Measurements from ENCODE around the gene NFASC. TPM values are rescaled to one million over a fixed set of nuclear protein-coding genes. Genes with fewer than 3 reads are reported as not detected.

The NFASC gene
- total RNA-seq, 1 experiment from 2014 or later: 20.1 TPM

DNA sequence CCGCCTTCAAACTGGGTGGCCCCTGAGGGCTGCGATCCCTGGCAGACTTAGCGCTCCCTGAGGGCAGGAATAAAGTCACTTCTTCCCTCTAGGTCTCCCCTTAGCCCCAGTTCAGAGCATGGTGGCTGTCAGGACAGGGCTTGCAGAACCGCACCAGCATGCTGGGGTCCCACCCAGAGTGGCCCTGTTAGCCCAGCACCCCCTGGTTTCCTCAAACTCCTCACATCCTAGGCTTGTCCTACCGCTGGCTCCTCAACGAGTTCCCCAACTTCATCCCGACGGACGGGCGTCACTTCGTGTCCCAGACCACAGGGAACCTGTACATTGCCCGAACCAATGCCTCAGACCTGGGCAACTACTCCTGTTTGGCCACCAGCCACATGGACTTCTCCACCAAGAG is 188.2 kb downstream of the NFASC start:
- H3K4me1 Mint-ChIP-seq: peaks cover 9% of the 10 kb centered on the region; the same call in 1 of the 2 replicates
- ATAC-seq: no peak
- DNase-seq (ENCODE audit: low spot score): no peak
- TF ChIP-seq NR1H2 (CRISPR knock-in tag; IDR thresholded peaks at IDR 0.05) (no peak), ZNF263 (CRISPR knock-in tag; IDR thresholded peaks at IDR 0.05; ENCODE audit: low read depth) (no peak), SP1 (CRISPR knock-in tag; conservative IDR thresholded peaks at IDR 0.05) (no peak)
- H3K4me3 Mint-ChIP-seq: no peak overlapping the region
- no peak overlapping the region for H3K27ac Mint-ChIP-seq
- no peaks in the 10 kb centered on the region for H3K36me3 Mint-ChIP-seq
- H3K9me3 Mint-ChIP-seq: no peaks in the 10 kb centered on the region
- no peaks in the 10 kb centered on the region for H3K27me3 Mint-ChIP-seq (ENCODE audit: low read depth)
- ChIA-PET CTCF (no interaction called here), POLR2A (no interaction called here)

DNA sequence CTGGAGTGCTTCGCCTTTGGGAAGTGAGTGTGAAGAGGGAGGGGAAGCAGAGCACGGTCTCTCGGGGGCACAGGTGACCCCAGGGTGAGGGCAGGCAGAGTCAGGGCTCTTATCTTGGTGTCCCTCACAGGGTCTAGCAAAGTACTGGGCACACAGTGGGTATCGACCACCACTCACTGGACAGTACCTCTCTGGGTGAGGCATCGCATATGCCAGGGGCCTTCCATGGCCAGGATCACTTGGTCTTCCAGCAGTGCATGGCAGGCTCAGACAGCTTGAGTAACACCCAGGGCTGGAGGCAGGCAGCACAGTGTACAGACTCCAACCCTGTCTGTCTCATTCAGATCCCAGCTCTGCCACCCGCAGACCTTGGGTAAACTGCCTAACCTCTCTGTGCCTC is 189.0 kb downstream of the NFASC start:
- H3K27ac Mint-ChIP-seq: no peak overlapping the region
- no peaks in the 10 kb centered on the region for H3K9me3 Mint-ChIP-seq
- CTCF ChIA-PET: interaction anchor here (4.2 kb wide), 1 partner anchor 11 kb away, joined by 64 read pairs; no protein-coding TSS in a partner anchor

DNA sequence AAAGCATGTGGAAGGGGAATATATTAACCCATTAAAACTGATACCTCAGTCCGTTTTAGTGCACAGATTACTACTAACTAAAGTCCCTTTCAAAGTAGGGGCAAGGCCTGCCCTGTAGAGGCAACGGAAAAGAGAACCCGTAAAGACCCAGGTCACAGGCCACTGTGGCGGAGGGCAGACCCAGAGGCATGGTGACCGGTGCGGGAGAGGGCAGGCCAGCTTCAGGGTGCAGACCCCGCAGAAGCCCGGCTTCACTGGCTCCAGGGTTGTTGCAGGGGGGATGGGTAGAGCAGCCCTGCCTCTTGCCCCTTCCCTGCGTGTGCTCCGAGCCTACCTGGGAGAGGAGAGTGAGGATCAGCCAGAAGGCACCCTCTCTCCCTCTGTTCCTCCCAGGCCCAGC is 190.1 kb downstream of the NFASC start:
- Mint-ChIP-seq H3K4me1 (peaks cover 9% of the 10 kb centered on the region; the same call in 1 of the 2 replicates), H3K27ac (no peak overlapping the region), H3K27me3 (ENCODE audit: low read depth) (no peaks in the 10 kb centered on the region), H3K36me3 (no peaks in the 10 kb centered on the region), H3K9me3 (no peaks in the 10 kb centered on the region), H3K4me3 (no peak overlapping the region)
- ChIA-PET POLR2A (interaction anchor here (1.2 kb wide), 1 partner anchor 72 kb away, joined by 8 read pairs; no protein-coding TSS in a partner anchor), CTCF (interaction anchor here (0.8 to 4.7 kb wide), 32 partner anchors 8 to 662 kb away, joined by 3 to 648 read pairs (median 16); partner anchors contain the start of genes CNTN2 and NUAK2)
- TF ChIP-seq, protein P1, sequence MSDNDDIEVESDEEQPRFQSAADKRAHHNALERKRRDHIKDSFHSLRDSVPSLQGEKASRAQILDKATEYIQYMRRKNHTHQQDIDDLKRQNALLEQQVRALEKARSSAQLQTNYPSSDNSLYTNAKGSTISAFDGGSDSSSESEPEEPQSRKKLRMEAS (CRISPR knock-in tag; IDR thresholded peaks at IDR 0.05): no peak
- TF ChIP-seq EMX1 (CRISPR knock-in tag; IDR thresholded peaks at IDR 0.05) (no peak), SMAD4 (CRISPR knock-in tag; IDR thresholded peaks at IDR 0.05) (no peak), OVOL2 (CRISPR knock-in tag; IDR thresholded peaks at IDR 0.05; ENCODE audit: borderline replicate concordance) (no peak), RORB (CRISPR knock-in tag; IDR thresholded peaks at IDR 0.05) (no peak), CBFB (CRISPR knock-in tag; IDR thresholded peaks at IDR 0.05; ENCODE audit: low read depth) (no peak), ZNF138 (CRISPR knock-in tag; conservative IDR thresholded peaks at IDR 0.05) (no peak), ZNF263 (CRISPR knock-in tag; IDR thresholded peaks at IDR 0.05; ENCODE audit: low read depth) (no peak), ESRRA (CRISPR knock-in tag; IDR thresholded peaks at IDR 0.05; ENCODE audit: borderline replicate concordance) (no peak), GABPB1 (CRISPR knock-in tag; IDR thresholded peaks at IDR 0.05) (no peak), IRF2 (CRISPR knock-in tag; IDR thresholded peaks at IDR 0.05; ENCODE audit: borderline replicate concordance, low read depth) (no peak), ZNF423 (CRISPR knock-in tag; IDR thresholded peaks at IDR 0.05) (no peak), HMGA2 (CRISPR knock-in tag; IDR thresholded peaks at IDR 0.05) (no peak), ZNF416 (CRISPR knock-in tag; IDR thresholded peaks at IDR 0.05) (no peak), FOXJ3 (CRISPR knock-in tag; IDR thresholded peaks at IDR 0.05; ENCODE audit: borderline replicate concordance) (no peak), MYBL2 (CRISPR knock-in tag; IDR thresholded peaks at IDR 0.05) (no peak), TEAD1 (CRISPR knock-in tag; IDR thresholded peaks at IDR 0.05) (no peak)
- TF ChIP-seq, protein P2, sequence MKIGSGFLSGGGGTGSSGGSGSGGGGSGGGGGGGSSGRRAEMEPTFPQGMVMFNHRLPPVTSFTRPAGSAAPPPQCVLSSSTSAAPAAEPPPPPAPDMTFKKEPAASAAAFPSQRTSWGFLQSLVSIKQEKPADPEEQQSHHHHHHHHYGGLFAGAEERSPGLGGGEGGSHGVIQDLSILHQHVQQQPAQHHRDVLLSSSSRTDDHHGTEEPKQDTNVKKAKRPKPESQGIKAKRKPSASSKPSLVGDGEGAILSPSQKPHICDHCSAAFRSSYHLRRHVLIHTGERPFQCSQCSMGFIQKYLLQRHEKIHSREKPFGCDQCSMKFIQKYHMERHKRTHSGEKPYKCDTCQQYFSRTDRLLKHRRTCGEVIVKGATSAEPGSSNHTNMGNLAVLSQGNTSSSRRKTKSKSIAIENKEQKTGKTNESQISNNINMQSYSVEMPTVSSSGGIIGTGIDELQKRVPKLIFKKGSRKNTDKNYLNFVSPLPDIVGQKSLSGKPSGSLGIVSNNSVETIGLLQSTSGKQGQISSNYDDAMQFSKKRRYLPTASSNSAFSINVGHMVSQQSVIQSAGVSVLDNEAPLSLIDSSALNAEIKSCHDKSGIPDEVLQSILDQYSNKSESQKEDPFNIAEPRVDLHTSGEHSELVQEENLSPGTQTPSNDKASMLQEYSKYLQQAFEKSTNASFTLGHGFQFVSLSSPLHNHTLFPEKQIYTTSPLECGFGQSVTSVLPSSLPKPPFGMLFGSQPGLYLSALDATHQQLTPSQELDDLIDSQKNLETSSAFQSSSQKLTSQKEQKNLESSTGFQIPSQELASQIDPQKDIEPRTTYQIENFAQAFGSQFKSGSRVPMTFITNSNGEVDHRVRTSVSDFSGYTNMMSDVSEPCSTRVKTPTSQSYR (CRISPR knock-in tag; IDR thresholded peaks at IDR 0.05): no peak
- TF ChIP-seq, protein P3, sequence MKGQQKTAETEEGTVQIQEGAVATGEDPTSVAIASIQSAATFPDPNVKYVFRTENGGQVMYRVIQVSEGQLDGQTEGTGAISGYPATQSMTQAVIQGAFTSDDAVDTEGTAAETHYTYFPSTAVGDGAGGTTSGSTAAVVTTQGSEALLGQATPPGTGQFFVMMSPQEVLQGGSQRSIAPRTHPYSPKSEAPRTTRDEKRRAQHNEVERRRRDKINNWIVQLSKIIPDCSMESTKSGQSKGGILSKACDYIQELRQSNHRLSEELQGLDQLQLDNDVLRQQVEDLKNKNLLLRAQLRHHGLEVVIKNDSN (CRISPR knock-in tag; IDR thresholded peaks at IDR 0.05): no peak
- TF ChIP-seq, protein P4, sequence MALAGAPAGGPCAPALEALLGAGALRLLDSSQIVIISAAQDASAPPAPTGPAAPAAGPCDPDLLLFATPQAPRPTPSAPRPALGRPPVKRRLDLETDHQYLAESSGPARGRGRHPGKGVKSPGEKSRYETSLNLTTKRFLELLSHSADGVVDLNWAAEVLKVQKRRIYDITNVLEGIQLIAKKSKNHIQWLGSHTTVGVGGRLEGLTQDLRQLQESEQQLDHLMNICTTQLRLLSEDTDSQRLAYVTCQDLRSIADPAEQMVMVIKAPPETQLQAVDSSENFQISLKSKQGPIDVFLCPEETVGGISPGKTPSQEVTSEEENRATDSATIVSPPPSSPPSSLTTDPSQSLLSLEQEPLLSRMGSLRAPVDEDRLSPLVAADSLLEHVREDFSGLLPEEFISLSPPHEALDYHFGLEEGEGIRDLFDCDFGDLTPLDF (CRISPR knock-in tag; IDR thresholded peaks at IDR 0.05): no peak
- ATAC-seq (no peak), DNase-seq (ENCODE audit: low spot score) (no peak)

More for the DNA sequence above, 189.0 kb downstream of the NFASC start:
- POLR2A ChIA-PET: no interaction called here
- no peak overlapping the region for H3K4me3 Mint-ChIP-seq
- no peak for DNase-seq (ENCODE audit: low spot score)
- peaks cover 9% of the 10 kb centered on the region; the same call in 1 of the 2 replicates for H3K4me1 Mint-ChIP-seq
- TF ChIP-seq GABPB1 (CRISPR knock-in tag; IDR thresholded peaks at IDR 0.05): no peak
- no peak for TF ChIP-seq SP1 (CRISPR knock-in tag; conservative IDR thresholded peaks at IDR 0.05)
- TF ChIP-seq ZNF396 (CRISPR knock-in tag; IDR thresholded peaks at IDR 0.05; ENCODE audit: borderline replicate concordance): no peak
- no peak for TF ChIP-seq PRRX2 (CRISPR knock-in tag; IDR thresholded peaks at IDR 0.05)
- H3K27me3 Mint-ChIP-seq (ENCODE audit: low read depth): no peaks in the 10 kb centered on the region
- no peak for ATAC-seq
- no peaks in the 10 kb centered on the region for H3K36me3 Mint-ChIP-seq

All from WTC11 (cell line).